Hepatic stellate cell (primary cell): Measurements from ENCODE around the gene CLSTN1.
"Not testable (repeated sequence)": the region's sequence is repeated elsewhere in the genome, so short reads cannot be mapped to it uniquely, and the experiment has no call there.

Source experiments
- DNase-seq: peaks from one replicate; pipeline ENCODE4 v3.0.0; 2011; ENCODE audit warnings: low spot score

The CLSTN1 gene

GRCh38 chr1:9761855-9762254 lies 61.9 kb downstream of the CLSTN1 start:
- no peak for DNase-seq

GRCh38 chr1:9760824-9761223 lies 62.9 kb downstream of the CLSTN1 start:
- no peak for DNase-seq

DNA sequence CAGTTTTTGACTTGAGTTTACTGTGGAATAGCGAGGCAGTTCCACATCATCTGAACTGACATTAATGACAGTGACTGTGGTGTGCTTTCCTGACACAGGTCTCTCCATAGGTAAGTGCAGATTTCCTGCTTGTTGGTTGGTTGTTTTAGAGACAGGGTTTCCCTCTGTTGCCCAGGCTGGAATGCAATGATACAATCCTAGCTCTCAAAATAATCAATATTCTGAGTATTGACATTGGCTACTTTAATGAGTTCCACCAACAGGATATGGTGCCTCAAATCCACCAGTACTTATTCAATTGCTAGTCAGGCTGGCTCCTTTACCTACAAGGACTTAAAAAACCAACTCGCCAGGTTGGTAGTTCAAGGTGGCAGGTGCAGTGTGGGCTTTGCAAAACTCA lies 63.8 kb downstream of the CLSTN1 start:
- no peak for DNase-seq

- no peak for DNase-seq
Measured at GRCh38 chr1:9758559-9759121, 65.1 kb downstream of the CLSTN1 start.

- no peak for DNase-seq
Measured at GRCh38 chr1:9755441-9755995, 68.2 kb downstream of the CLSTN1 start.

GRCh38 chr1:9753121-9753531 lies 70.6 kb downstream of the CLSTN1 start:
- peak; percentile 63 for DNase-seq

DNA sequence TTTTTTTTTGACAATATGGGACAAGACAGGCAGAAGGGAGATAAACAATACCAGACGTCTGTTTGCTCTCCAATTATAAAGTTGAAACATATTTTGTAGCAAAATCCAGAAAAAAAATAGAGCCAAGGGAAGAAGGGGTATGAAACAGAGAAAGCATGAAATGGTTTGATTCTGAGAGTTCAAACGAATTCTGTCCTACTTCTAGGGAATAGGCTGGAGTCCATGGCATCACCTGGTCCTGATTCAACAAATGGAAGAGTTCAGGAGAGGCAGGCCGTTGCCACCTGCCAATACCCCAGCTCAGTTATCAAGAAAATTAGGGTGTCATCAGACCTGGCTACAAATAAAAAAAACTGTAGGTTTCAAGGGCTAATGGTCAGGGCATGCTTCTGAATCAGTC lies 71.8 kb downstream of the CLSTN1 start:
- DNase-seq: no peak

- DNase-seq: no peak
Measured at GRCh38 chr1:9749361-9749760, 74.4 kb downstream of the CLSTN1 start.

DNA sequence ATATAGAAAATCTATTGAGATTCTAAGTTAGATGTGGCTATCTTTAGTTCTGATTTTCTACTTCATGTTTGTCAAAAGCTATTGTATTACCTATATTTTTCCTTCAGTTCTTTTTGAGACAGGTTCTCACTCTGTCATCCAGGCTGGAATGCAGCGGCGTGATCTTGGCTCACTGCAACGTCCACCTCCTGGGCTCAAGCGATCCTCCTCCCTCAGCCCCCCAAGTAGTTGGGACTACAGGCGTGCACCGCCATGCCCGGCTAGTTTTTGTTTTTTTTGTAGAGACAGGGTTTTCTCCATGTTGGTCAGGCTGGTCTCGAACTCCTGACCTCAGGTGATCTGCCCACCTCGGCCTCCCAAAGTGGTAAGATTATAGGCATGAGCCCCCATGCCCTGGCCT lies 75.4 kb downstream of the CLSTN1 start:
- DNase-seq: not testable (repeated sequence)

DNA sequence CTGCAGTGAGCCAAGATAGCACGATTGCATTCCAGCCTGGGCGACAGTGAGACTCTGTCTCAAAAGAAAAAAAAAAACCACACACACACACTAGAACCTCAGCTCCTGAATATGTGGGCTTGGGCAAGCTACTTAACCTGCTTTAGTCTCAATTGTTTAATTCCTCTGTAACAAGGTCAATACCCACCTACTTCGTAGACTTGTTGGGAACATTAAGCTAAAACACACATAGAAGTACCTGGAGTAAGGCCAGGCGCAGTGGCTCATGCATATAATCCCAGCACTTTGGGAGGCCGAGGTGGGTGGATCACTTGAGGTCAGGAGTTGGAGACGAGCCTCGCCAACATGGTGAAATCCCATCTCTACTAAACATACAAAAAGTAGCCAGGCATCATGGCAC lies 77.1 kb downstream of the CLSTN1 start:
- no peak for DNase-seq

DNA sequence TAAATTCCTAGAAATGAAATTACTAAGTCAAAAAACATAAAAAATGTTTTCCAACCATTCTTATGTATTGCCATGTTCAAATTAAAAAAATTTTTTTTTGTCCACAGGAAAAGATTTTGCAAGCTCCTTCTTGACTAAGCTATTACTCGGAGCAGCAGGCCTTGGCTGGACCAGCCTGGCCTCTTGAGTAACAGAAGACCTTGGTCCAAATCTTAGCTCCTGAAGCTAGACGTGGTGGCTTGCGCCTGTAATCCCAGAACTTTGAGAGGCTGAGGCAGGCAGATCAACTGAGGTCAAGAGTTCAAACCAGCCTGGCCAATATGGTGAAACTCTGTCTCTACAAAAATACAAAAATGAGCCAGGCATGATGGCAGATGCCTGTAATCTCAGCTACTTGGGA lies 77.6 kb downstream of the CLSTN1 start:
- no peak for DNase-seq

DNA sequence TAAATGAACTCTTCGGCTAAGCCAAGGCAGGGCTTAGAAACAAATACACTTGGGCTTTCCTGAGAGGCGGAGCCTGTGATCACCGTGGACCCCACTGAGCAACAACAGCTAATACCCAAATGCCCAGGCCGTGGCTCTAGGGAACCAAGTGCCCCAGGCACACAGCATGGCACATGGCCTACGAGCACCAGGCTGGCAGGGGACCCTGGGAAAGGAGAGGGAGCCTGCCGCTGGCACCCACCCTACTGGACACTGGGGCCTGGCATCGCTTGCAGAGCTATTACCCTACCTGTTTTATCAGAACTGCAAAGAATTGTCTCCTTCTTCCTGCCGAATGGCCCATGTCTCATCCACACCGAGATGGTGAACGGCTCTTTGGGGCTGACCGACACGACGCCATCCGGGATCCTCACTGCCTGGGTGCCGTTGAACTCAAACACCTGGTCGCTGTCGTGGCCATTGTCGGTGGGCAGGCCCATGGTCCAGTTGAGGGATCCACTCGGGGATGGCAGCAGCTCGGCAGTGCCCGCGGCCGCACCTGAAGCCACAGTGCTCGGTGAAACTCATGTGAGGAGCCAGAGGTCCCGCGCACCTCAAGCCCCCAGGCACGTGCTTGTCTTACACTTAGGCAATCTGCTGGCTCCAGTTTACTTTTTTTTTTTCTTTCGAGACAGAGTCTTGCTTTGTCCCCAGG lies 79.5 kb downstream of the CLSTN1 start:
- DNase-seq: no peak

- DNase-seq: no peak
Measured at GRCh38 chr1:9737671-9738070, 86.1 kb downstream of the CLSTN1 start.

GRCh38 chr1:9737057-9737456 lies 86.7 kb downstream of the CLSTN1 start:
- no peak for DNase-seq

DNA sequence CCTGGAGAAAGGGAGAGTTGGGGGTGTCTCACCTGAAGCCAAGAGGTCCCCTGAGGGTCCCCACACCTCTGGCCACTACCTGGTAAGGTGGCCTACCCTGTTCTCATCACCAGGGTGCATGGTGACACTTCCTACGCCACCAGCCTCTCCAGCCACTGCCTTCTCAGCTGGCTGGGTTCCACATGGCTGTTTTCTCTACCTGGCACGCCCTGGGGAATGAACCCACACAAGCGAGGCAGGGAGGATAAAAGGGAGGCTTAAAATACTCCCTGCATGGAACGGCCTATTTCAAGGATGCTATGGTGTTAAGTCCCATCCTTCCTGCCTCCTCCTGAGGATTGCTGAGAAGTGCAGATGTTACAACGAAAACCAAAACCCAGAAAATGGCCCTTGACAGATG lies 87.5 kb downstream of the CLSTN1 start:
- DNase-seq: no peak

DNA sequence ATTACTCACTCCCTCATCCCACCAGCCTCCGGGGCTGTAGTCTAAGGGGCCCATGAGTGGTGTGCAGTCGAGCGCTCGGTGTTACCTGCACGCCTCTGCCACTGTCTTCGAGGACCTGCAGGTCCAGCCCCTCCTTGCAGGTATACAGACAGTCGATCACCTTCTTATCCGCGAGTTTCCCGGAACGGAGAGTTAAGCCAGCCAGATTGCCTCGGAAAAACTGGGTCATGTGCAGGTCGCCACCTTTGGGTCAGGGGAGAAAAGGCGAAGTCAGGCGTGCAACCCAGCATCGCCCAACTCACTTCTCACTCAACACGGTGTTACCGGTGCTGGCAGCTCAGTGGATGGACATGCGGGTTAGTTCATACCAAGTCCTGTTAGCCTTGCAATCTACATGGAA lies 88.0 kb downstream of the CLSTN1 start:
- DNase-seq: no peak

- DNase-seq: no peak
Measured at GRCh38 chr1:9733160-9733789, 90.5 kb downstream of the CLSTN1 start.

DNA sequence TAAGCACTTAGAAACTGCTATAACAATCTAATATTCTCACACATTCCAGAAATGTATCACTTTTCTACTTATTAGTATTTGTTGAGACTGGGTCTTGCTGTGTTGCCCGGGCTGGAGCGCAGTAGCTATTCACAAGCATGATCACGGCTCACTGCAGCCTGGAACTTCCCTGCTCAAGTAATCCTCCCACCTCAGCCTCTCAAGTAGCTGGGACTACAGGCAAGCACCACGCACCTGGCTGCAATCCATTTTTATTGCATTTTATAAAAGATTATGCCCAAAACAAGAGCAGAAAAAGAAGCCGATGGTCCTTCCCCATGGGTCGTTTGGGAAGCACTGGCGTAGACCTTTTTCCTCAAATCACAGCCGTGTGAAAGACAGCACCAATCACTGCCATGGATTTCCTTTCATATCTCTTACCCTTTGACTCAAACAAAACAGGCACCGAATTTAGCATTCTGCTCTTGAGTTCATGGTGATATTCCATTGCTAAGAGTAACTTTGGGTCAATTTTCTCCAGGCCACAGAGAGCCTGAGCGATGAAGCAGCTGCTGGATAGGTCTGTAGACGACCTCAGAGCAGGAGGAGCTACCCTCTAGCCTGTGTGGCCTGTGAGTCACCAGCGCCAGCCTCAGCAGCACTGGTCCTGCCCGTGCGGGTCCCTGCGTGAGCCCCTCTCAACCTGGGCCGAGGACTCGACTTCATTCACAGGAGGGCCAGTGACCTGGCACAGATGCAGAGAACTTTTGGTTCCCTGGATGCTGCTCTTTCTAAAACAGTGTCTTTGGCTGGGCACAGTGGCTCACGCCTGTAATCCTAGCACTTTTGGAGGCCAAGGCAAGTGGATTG lies 91.4 kb downstream of the CLSTN1 start:
- DNase-seq: no peak

GRCh38 chr1:9731561-9731960 lies 92.2 kb downstream of the CLSTN1 start:
- no peak for DNase-seq

DNA sequence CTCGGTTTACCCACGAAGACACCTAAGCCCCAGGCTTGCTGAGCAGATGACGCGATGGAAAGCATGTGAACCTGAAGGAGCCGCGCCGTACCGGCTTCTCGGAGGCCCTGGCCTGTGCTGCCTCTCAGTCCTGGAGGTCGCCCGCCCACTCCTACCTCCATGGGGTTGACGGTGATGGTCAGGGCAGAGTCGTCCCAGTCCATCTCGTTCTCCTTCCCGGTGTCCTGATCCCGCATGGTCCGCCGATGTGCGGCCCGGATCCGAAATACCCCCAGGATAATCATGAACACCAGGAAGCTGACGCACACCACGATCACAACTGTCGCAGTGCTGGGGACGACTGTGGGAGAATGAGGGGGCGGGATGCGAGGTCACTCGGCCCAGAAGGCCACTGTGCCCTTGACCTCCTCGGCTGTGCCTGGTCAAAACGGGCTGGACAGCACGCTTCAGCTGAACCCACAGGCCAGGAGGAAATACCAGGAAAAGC lies 92.7 kb downstream of the CLSTN1 start:
- DNase-seq: no peak

GRCh38 chr1:9730096-9730901 lies 93.5 kb downstream of the CLSTN1 start:
- DNase-seq: no peak
